Right cardiac atrium (tissue), 5 donors: ENCODE results near the gene OST4. TPM values are rescaled to one million over a fixed set of nuclear protein-coding genes. Genes with fewer than 3 reads are reported as not detected.
"Not testable (repeated sequence)": the region's sequence is repeated elsewhere in the genome, so short reads cannot be mapped to it uniquely, and the experiment has no call there.

Experiments used
- ATAC-seq, 2 donors: fragments of 200-7000 bp; cut with Tn5 transposase; one replicate each; pipeline versions ENCODE4 v1.8.0 to v1.9.1; 2020; ENCODE audit warnings: moderate library complexity in 2 of 2, mild to moderate bottlenecking in 1 of 2
- DNase-seq, 3 donors: peaks; one replicate each; pipeline ENCODE4 v3.0.0-alpha.2; 2020
- H3K27ac ChIP-seq: one replicate; pipeline ENCODE4 v1.5.1; 2013; ENCODE audit warnings: mild to moderate bottlenecking, low read length, control low read depth, moderate library complexity
- H3K27me3 ChIP-seq: one replicate; pipeline ENCODE4 v1.6.1; 2013; ENCODE audit not compliant: control insufficient read depth, insufficient read depth
- H3K4me1 ChIP-seq: one replicate; pipeline ENCODE4 v1.6.1; 2013; ENCODE audit warnings: low read length; ENCODE audit not compliant: control insufficient read depth, insufficient read depth
- H3K4me3 ChIP-seq: one replicate; pipeline ENCODE4 v1.5.1; 2013; ENCODE audit warnings: low read length, control low read depth
- H3K9me3 ChIP-seq: one replicate; pipeline ENCODE4 v1.6.1; 2013; ENCODE audit warnings: low read length; ENCODE audit not compliant: control insufficient read depth
- WGBS: extraction: QIAGEN DNeasy Blood & Tissue Kit; methylation state at CpG from one replicate; pipeline ENCODE4 v1.1.7; 2013; 5-methylcytosine and 5-hydroxymethylcytosine counted together
- intact Hi-C, 4 donors: fragments of 100-400 bp; cut with DNase I; formaldehyde crosslinking; loops; one replicate each; pipeline versions ENCODE4 v1.11.0 to v1.14.0; 2022 to 2023
- long read RNA-seq, 4 donors: library from polyadenylated mRNA; unstranded; transcript quantifications; one replicate each; pipeline ENCODE4 v2.0.0, GENCODE V29; 2020 to 2021
- polyA plus RNA-seq: library from polyadenylated mRNA; stranded (reverse); fragments of 200-250 nt; gene quantifications from one replicate; pipeline ENCODE4 v1.2.3, GENCODE V29; 2013
- total RNA-seq, 4 donors: library from RNA; stranded (reverse); fragmentation: NEBNext Ultra II Directional; extraction: Animal tissue kit (Norgen Biotek cat#: 25700); gene quantifications; one replicate each; pipeline ENCODE4 v1.2.1, GENCODE V29; 2021
- donor health status: healthy with polysubstance abuse.
- donor health status: DM: no; HTN: yes; CAD: no.
- donor health status: DM: no; HTN: no; CAD: no.
- donor health status: DM: no; HTN: yes; CAD: no; lungs with severe emphysema.
- donor health status: DM: yes; HTN: yes; CAD: no.

OST4 gene
- 100 to 1,000 TPM; 372 to 487 (median 454) TPM for total RNA-seq
- 872 TPM for polyA plus RNA-seq
- long read RNA-seq, donor 1, transcript OST4-203 (3 exons, 561 nt) = major isoform, 157 of 162 reads
- long read RNA-seq, donor 1, partial matches to known transcripts = 0 of 162 reads
- long read RNA-seq, donor 1, other reads (novel, unspliced or antisense) = 2 of 162 reads
- long read RNA-seq, donor 2, transcript OST4-201 (2 exons, 559 nt) = minor isoform, 5 of 187 reads
- long read RNA-seq, donor 2, transcript OST4-203 (3 exons, 561 nt) = major isoform, 177 of 187 reads
- long read RNA-seq, donor 2, partial matches to known transcripts = 0 of 187 reads
- long read RNA-seq, donor 2, other reads (novel, unspliced or antisense) = 5 of 187 reads
- long read RNA-seq, donor 3, transcript OST4-203 (3 exons, 561 nt) = major isoform, 43 of 44 reads
- long read RNA-seq, donor 3, partial matches to known transcripts = 1 of 44 reads
- long read RNA-seq, donor 3, other reads (novel, unspliced or antisense) = 0 of 44 reads
- long read RNA-seq, donor 4, transcript OST4-203 (3 exons, 561 nt) = major isoform, 116 of 122 reads
- long read RNA-seq, donor 4, transcript OST4-201 (2 exons, 559 nt) = minor isoform, 5 of 122 reads
- long read RNA-seq, donor 4, partial matches to known transcripts = 1 of 122 reads
- long read RNA-seq, donor 4, other reads (novel, unspliced or antisense) = 0 of 122 reads

GRCh38 chr2:27071277-27071989 lies at the start of gene OST4:
TSS of gene OST4 (minus strand) at chr2:27071654.
- DNase-seq = peak; percentile 95 to 98 (median 98)
- Histone ChIP-seq H3K4me1 (peaks cover 6% of the 10 kb centered on the region), H3K27ac (peak within 1 kb of the TSS; percentile 76), H3K9me3 (no peaks in the 10 kb centered on the region), H3K27me3 (no peaks in the 10 kb centered on the region), H3K4me3 (peak within 1 kb of the TSS; percentile 68)
- under 1% methylated on average over 86 of the region's 86 CpGs for WGBS
- intact Hi-C loops = no loop called here
- peak; percentile 95 for ATAC-seq

GRCh38 chr2:27119330-27119670 lies 47.8 kb upstream of the OST4 start:
- WGBS = 80% methylated on average over 8 of the region's 8 CpGs

GRCh38 chr2:27118525-27119329 lies 47.3 kb upstream of the OST4 start, which contains the start of gene CGREF1:
TSS of gene CGREF1 (minus strand) at chr2:27119128. CDS start at chr2:27104366, 14,762 bp downstream.
- intact Hi-C loops = no loop called here
- Histone ChIP-seq H3K4me1 (peaks cover 3% of the 10 kb centered on the region), H3K27me3 (no peaks in the 10 kb centered on the region), H3K9me3 (no peaks in the 10 kb centered on the region), H3K4me3 (peak within 1 kb of the TSS; percentile 36), H3K27ac (no peak within 1 kb of the TSS)
- DNase-seq (peak in 1 of 3 donors; percentile 63), ATAC-seq (no peak)
- 4% methylated on average over 84 of the region's 84 CpGs for whole genome bisulfite sequencing

More at GRCh38 chr2:27119330-27119670, 47.8 kb upstream of the OST4 start:
- H3K27ac ChIP-seq, H3K27me3 ChIP-seq, H3K4me1 ChIP-seq, H3K4me3 ChIP-seq, intact Hi-C loops, H3K9me3 ChIP-seq, DNase-seq, ATAC-seq: not testable (repeated sequence)

GRCh38 chr2:27117995-27118524 lies 46.6 kb upstream of the OST4 start:
- H3K9me3 ChIP-seq = no peaks in the 10 kb centered on the region
- intact Hi-C loops = no loop called here
- no peak overlapping the region for H3K27ac ChIP-seq
- peak overlapping the region; percentile 36 for H3K4me3 ChIP-seq
- H3K4me1 ChIP-seq = peaks cover 3% of the 10 kb centered on the region
- H3K27me3 ChIP-seq = no peaks in the 10 kb centered on the region
- DNase-seq (peak in 1 of 3 donors; percentile 59), ATAC-seq (no peak)
- WGBS = 23% methylated on average over 14 of the region's 14 CpGs

GRCh38 chr2:27115519-27115918 lies 44.1 kb upstream of the OST4 start:
- no peaks in the 10 kb centered on the region for H3K27me3 ChIP-seq
- peaks cover 3% of the 10 kb centered on the region for H3K4me1 ChIP-seq
- no peaks in the 10 kb centered on the region for H3K9me3 ChIP-seq
- ATAC-seq = no peak
- H3K27ac ChIP-seq = no peak overlapping the region
- intact Hi-C loops = no loop called here
- 61% methylated on average over 2 of the region's 2 CpGs for WGBS
- H3K4me3 ChIP-seq = no peak overlapping the region
- no peak for DNase-seq

- 90% methylated on average over 49 of the region's 49 CpGs for WGBS
- ATAC-seq, H3K27me3 ChIP-seq, H3K4me1 ChIP-seq, H3K27ac ChIP-seq, H3K4me3 ChIP-seq, H3K9me3 ChIP-seq: not testable (repeated sequence)
- peak in 1 of 3 donors; percentile 28 for DNase-seq
- intact Hi-C loops = loop anchor here in 1 of 4 donors (5.0 kb wide), 1 partner anchor 76 kb away; no protein-coding TSS in a partner anchor
Observed at GRCh38 chr2:27111392-27112078, 40.1 kb upstream of the OST4 start.

GRCh38 chr2:27110603-27111352 lies 39.3 kb upstream of the OST4 start:
- H3K9me3 ChIP-seq, H3K4me3 ChIP-seq, H3K27ac ChIP-seq, ATAC-seq, H3K27me3 ChIP-seq, H3K4me1 ChIP-seq: not testable (repeated sequence)
- DNase-seq = peak in 1 of 3 donors; percentile 11
- 85% methylated on average over 24 of the region's 24 CpGs for WGBS
- intact Hi-C loops = loop anchor here in 1 of 4 donors (5.0 kb wide), 1 partner anchor 77 kb away; no protein-coding TSS in a partner anchor

GRCh38 chr2:27109083-27109482 lies 37.6 kb upstream of the OST4 start:
- Histone ChIP-seq H3K4me1 (no peaks in the 10 kb centered on the region), H3K4me3 (no peak overlapping the region), H3K27ac (no peak overlapping the region), H3K9me3 (no peaks in the 10 kb centered on the region), H3K27me3 (no peaks in the 10 kb centered on the region)
- intact Hi-C loops = no loop called here
- no peak for DNase-seq
- 93% methylated on average over 3 of the region's 3 CpGs for WGBS
- no peak for ATAC-seq

GRCh38 chr2:27108221-27108620 lies 36.8 kb upstream of the OST4 start:
- WGBS = 78% methylated on average over 2 of the region's 2 CpGs
- no peaks in the 10 kb centered on the region for H3K27me3 ChIP-seq
- DNase-seq = no peak
- no peak overlapping the region for H3K27ac ChIP-seq
- no peaks in the 10 kb centered on the region for H3K4me1 ChIP-seq
- intact Hi-C loops = no loop called here
- no peaks in the 10 kb centered on the region for H3K9me3 ChIP-seq
- H3K4me3 ChIP-seq = no peak overlapping the region
- no peak for ATAC-seq
